ENCODE measurements around the gene NEDD9. TPM values are rescaled to one million over a fixed set of nuclear protein-coding genes. Genes with fewer than 3 reads are reported as not detected.

NEDD9 gene
- total RNA-seq, 1 experiment from 2014 or later, result 0.17 TPM

- TF ChIP-seq MAX (IDR thresholded peaks at IDR 0.05) (no peak), ATF3 (IDR thresholded peaks at IDR 0.05) (no peak), POLR2A (IDR thresholded peaks at IDR 0.05; ENCODE audit: borderline replicate concordance, extremely low read depth, insufficient read depth, insufficient read length) (no peak)
Measured at GRCh38 chr6:11212664-11213063, 19.8 kb downstream of the NEDD9 start (continued).

- RAD21 ChIA-PET (ENCODE audit: low non-redundant PET in 1 of 2, low total read pairs in 2 of 2, uncharacterized antibody in 2 of 2, unreplicated experiment in 2 of 2), result no interaction called here
- Histone ChIP-seq H3K4me3 (replicated peaks in 1 of 2; ENCODE audit: low read depth in 1 of 2, low read length in 2 of 2) (no peak overlapping the region), H4K20me1 (ENCODE audit: insufficient read depth) (no peaks in the 10 kb centered on the region), H3K27me3 (ENCODE audit: insufficient read depth, low read length) (no peaks in the 10 kb centered on the region), H3K9me3 (ENCODE audit: control insufficient read depth in 1 of 2, insufficient read depth in 1 of 2, low read depth in 1 of 2, low read length in 2 of 2) (no peaks in the 10 kb centered on the region), H3K4me1 (ENCODE audit: control insufficient read depth in 1 of 2, insufficient read depth in 2 of 2, low read length in 2 of 2) (peaks cover 0 to 10% of the 10 kb centered on the region in 2 experiments; a peak in 1 of 4 replicates), H3K27ac (ENCODE audit: low read depth, low read length) (no peak overlapping the region), H2AFZ (ENCODE audit: low read depth, low read length, poor library complexity, severe bottlenecking) (no peak overlapping the region), H3K9ac (ENCODE audit: low read length) (no peak overlapping the region), H3K4me2 (ENCODE audit: low read length) (no peak overlapping the region), H3K9me2 (ENCODE audit: insufficient read depth) (no peaks in the 10 kb centered on the region), H3K36me3 (ENCODE audit: control insufficient read depth in 1 of 2, insufficient read depth in 2 of 2, low read length in 2 of 2) (no peaks in the 10 kb centered on the region), H3K79me2 (ENCODE audit: insufficient read depth, low read length) (no peaks in the 10 kb centered on the region)
- DNase-seq (ENCODE audit: low read depth, low spot score) (no peak), ATAC-seq (no peak)
- no TSS peak for BruUV-seq (replicated peaks)
- intact Hi-C loops (cut with micrococcal nuclease), result no loop called here
- POLR2A ChIA-PET, result no interaction called here
- CTCF ChIA-PET, result no interaction called here
- TF ChIP-seq CEBPB (IDR thresholded peaks at IDR 0.05; ENCODE audit: low read depth) (no peak), ELF1 (IDR thresholded peaks at IDR 0.05; ENCODE audit: borderline replicate concordance, low read depth) (no peak), EGR1 (IDR thresholded peaks at IDR 0.05; ENCODE audit: low read depth) (no peak), CBX3 (IDR thresholded peaks at IDR 0.05; ENCODE audit: low read depth) (no peak)
Measured at GRCh38 chr6:11211254-11211653, 21.2 kb downstream of the NEDD9 start.

- H4K20me1 ChIP-seq (ENCODE audit: insufficient read depth), result no peaks in the 10 kb centered on the region
- ATAC-seq, result no peak
- H3K27ac ChIP-seq (ENCODE audit: low read depth, low read length), result no peak overlapping the region
- TF ChIP-seq YY1 (IDR thresholded peaks at IDR 0.05; ENCODE audit: extremely low read depth, insufficient replicate concordance, low read depth, low read length) (no peak), CEBPB (IDR thresholded peaks at IDR 0.05; ENCODE audit: low read depth) (no peak), MAX (IDR thresholded peaks at IDR 0.05) (no peak), CTCF (IDR thresholded peaks at IDR 0.05 in 2 of 3, conservative IDR thresholded peaks at IDR 0.05 in 1 of 3; ENCODE audit: borderline replicate concordance in 1 of 3, insufficient read depth in 1 of 3, low read depth in 2 of 3, low read length in 2 of 3) (no peak), POLR2A (IDR thresholded peaks at IDR 0.05; ENCODE audit: borderline replicate concordance, extremely low read depth, insufficient read depth, insufficient read length) (no peak), ATF3 (IDR thresholded peaks at IDR 0.05) (no peak), TCF7L2 (IDR thresholded peaks at IDR 0.05; ENCODE audit: borderline replicate concordance, extremely low read depth, insufficient read depth, insufficient read length) (no peak), CBX3 (IDR thresholded peaks at IDR 0.05; ENCODE audit: low read depth) (no peak), POLR2AphosphoS5 (IDR thresholded peaks at IDR 0.05; ENCODE audit: low read depth, low read length) (no peak), JUND (IDR thresholded peaks at IDR 0.05) (no peak), SIN3A (IDR thresholded peaks at IDR 0.05; ENCODE audit: low read depth) (no peak), RAD21 (IDR thresholded peaks at IDR 0.05; ENCODE audit: low read depth) (no peak), FOSL1 (IDR thresholded peaks at IDR 0.05; ENCODE audit: low read depth) (no peak)
Measured at GRCh38 chr6:11210386-11211138, 21.9 kb downstream of the NEDD9 start.

More at GRCh38 chr6:11210386-11211138, 21.9 kb downstream of the NEDD9 start:
- no TSS peak for BruUV-seq (replicated peaks)
- H3K79me2 ChIP-seq (ENCODE audit: insufficient read depth, low read length), result no peaks in the 10 kb centered on the region
- peaks cover 0 to 10% of the 10 kb centered on the region in 2 experiments; a peak in 1 of 4 replicates for H3K4me1 ChIP-seq (ENCODE audit: control insufficient read depth in 1 of 2, insufficient read depth in 2 of 2, low read length in 2 of 2)
- H2AFZ ChIP-seq (ENCODE audit: low read depth, low read length, poor library complexity, severe bottlenecking), result no peak overlapping the region
- H3K27me3 ChIP-seq (ENCODE audit: insufficient read depth, low read length), result no peaks in the 10 kb centered on the region
- RAD21 ChIA-PET (ENCODE audit: low non-redundant PET in 1 of 2, low total read pairs in 2 of 2, uncharacterized antibody in 2 of 2, unreplicated experiment in 2 of 2), result no interaction called here
- no peak overlapping the region for H3K4me2 ChIP-seq (ENCODE audit: low read length)
- intact Hi-C loops (cut with micrococcal nuclease), result no loop called here
- no peak overlapping the region for H3K9ac ChIP-seq (ENCODE audit: low read length)
- CTCF ChIA-PET, result no interaction called here
- H3K36me3 ChIP-seq (ENCODE audit: control insufficient read depth in 1 of 2, insufficient read depth in 2 of 2, low read length in 2 of 2), result no peaks in the 10 kb centered on the region
- no peak for DNase-seq (ENCODE audit: low read depth, low spot score)
- POLR2A ChIA-PET, result no interaction called here
- H3K4me3 ChIP-seq (replicated peaks in 1 of 2; ENCODE audit: low read depth in 1 of 2, low read length in 2 of 2), result no peak overlapping the region
- no peaks in the 10 kb centered on the region for H3K9me2 ChIP-seq (ENCODE audit: insufficient read depth)
- no peaks in the 10 kb centered on the region for H3K9me3 ChIP-seq (ENCODE audit: control insufficient read depth in 1 of 2, insufficient read depth in 1 of 2, low read depth in 1 of 2, low read length in 2 of 2)

Data from HCT116 (cell line).